SK-N-SH treated with all-trans-retinoic acid at 6 μM for 48 hours (cell line): ENCODE measurements around the gene DRC1.

Experiments
- ATAC-seq: fragments of 200-7000 bp; cut with Tn5 transposase; 3 replicates; pipeline ENCODE4 v1.9.1; 2020; ENCODE audit warnings: mild to moderate bottlenecking, moderate library complexity
- BACH2 ChIP-seq: fragments of 250-450 bp; sonication (Bioruptor Pico); IDR thresholded peaks from 2 replicates; pipeline ENCODE4 v1.9.0; 2021; ENCODE audit warnings: mild to moderate bottlenecking, borderline replicate concordance
- CSDC2 ChIP-seq: fragments of 250-450 bp; sonication (Bioruptor Pico); IDR thresholded peaks from 2 replicates; pipeline ENCODE4 v1.5.0; 2020; ENCODE audit warnings: mild to moderate bottlenecking, moderate library complexity
- ESRRG ChIP-seq: fragments of 250-450 bp; sonication (Bioruptor Pico); IDR thresholded peaks from 2 replicates; pipeline ENCODE4 v1.6.1; 2021; ENCODE audit warnings: mild to moderate bottlenecking
- GLIS3 ChIP-seq: fragments of 250-450 bp; sonication (Bioruptor Pico); IDR thresholded peaks from 2 replicates; pipeline ENCODE4 v1.5.0; 2020; ENCODE audit warnings: mild to moderate bottlenecking, moderate library complexity
- OSR1 ChIP-seq: fragments of 250-450 bp; sonication (Bioruptor Pico); IDR thresholded peaks from 2 replicates; pipeline ENCODE4 v1.8.0; 2022; ENCODE audit warnings: moderate library complexity, mild to moderate bottlenecking, inconsistent platforms
- PPARA ChIP-seq: fragments of 250-450 bp; sonication (Bioruptor Pico); IDR thresholded peaks from 2 replicates; pipeline ENCODE4 v1.5.0; 2020; ENCODE audit warnings: mild to moderate bottlenecking, borderline replicate concordance
- RARB ChIP-seq: fragments of 250-450 bp; sonication (Bioruptor Pico); IDR thresholded peaks from 2 replicates; pipeline ENCODE4 v1.8.0; 2021; ENCODE audit warnings: mild to moderate bottlenecking, moderate library complexity
- SNAI2 ChIP-seq: fragments of 250-450 bp; sonication (Bioruptor Pico); IDR thresholded peaks from 2 replicates; pipeline ENCODE4 v1.5.0; 2020; ENCODE audit warnings: mild to moderate bottlenecking, moderate library complexity
- TOX ChIP-seq: fragments of 250-450 bp; sonication (Bioruptor Pico); IDR thresholded peaks from 2 replicates; pipeline ENCODE4 v1.8.0; 2021; ENCODE audit warnings: mild to moderate bottlenecking, moderate library complexity, borderline replicate concordance
- ZC3H10 ChIP-seq: fragments of 250-450 bp; sonication (Bioruptor Pico); IDR thresholded peaks from 2 replicates; pipeline ENCODE4 v1.5.1; 2021; ENCODE audit warnings: mild to moderate bottlenecking, moderate library complexity
- ZFP3 ChIP-seq: fragments of 250-450 bp; sonication (Bioruptor Pico); IDR thresholded peaks from 2 replicates; pipeline ENCODE4 v1.5.0; 2020; ENCODE audit warnings: mild to moderate bottlenecking, moderate library complexity
- ZFP30 ChIP-seq: fragments of 450-650 bp; formaldehyde crosslinking; IDR thresholded peaks from 2 replicates; pipeline ENCODE4 v1.5.0; 2022; ENCODE audit warnings: mild to moderate bottlenecking, moderate library complexity
- ZNF565 ChIP-seq: fragments of 450-650 bp; formaldehyde crosslinking; conservative IDR thresholded peaks from 2 replicates; pipeline ENCODE4 v1.5.0; 2020; ENCODE audit warnings: low read depth, mild to moderate bottlenecking, moderate library complexity
- ZNF70 ChIP-seq: fragments of 450-650 bp; formaldehyde crosslinking; IDR thresholded peaks from 2 replicates; pipeline ENCODE4 v1.5.0; 2020; ENCODE audit warnings: mild to moderate bottlenecking, moderate library complexity
- ZNF8 ChIP-seq: fragments of 450-650 bp; formaldehyde crosslinking; IDR thresholded peaks from 2 replicates; pipeline ENCODE4 v1.5.0; 2020; ENCODE audit warnings: mild to moderate bottlenecking, moderate library complexity
- TF ChIP-seq, protein P1 (sequence below): fragments of 250-450 bp; sonication (Bioruptor Pico); IDR thresholded peaks from 2 replicates; pipeline ENCODE4 v1.8.0; 2020; ENCODE audit warnings: mild to moderate bottlenecking, moderate library complexity, borderline replicate concordance
- TF ChIP-seq, protein P2 (sequence below): fragments of 250-450 bp; sonication (Bioruptor Pico); IDR thresholded peaks from 2 replicates; pipeline ENCODE4 v1.5.1; 2021; ENCODE audit warnings: mild to moderate bottlenecking, moderate library complexity
- TF ChIP-seq, protein P3 (sequence below): fragments of 250-450 bp; sonication (Bioruptor Pico); IDR thresholded peaks from 2 replicates; pipeline ENCODE4 v1.5.0; 2020; ENCODE audit warnings: mild to moderate bottlenecking, moderate library complexity
- TF ChIP-seq, protein P4 (sequence below): fragments of 250-450 bp; sonication (Bioruptor Pico); IDR thresholded peaks from 2 replicates; pipeline ENCODE4 v1.8.0; 2021; ENCODE audit warnings: low read depth, mild to moderate bottlenecking, moderate library complexity, borderline replicate concordance

Gene DRC1

DNA sequence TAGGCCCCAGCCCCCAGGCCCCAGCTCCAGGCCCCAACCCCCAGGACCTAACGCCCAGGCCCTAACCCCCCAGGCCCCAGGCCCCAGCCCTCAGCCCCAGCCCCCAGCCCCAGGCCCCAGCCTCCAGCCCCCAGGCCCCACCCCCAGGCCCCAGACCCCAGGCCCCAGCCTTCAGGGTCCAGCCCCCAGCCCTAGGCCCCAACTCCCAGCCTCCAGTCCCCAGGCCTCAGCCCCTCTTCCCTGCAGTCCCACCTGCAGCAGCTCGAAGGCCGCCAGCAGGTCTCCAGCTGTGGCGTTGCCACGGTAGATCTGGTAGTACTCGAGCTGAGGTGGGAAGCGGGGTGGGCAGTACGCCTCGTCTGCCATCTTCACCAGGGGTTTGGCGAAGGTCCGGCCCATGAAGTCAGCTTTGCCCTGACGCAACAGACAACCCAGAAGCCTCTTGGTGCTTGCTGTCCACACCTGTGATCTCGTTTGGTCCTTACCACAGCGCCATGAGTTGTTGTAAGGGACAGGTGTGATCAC lies 72.6 kb downstream of the DRC1 start (continued):
- TF ChIP-seq, protein P1, sequence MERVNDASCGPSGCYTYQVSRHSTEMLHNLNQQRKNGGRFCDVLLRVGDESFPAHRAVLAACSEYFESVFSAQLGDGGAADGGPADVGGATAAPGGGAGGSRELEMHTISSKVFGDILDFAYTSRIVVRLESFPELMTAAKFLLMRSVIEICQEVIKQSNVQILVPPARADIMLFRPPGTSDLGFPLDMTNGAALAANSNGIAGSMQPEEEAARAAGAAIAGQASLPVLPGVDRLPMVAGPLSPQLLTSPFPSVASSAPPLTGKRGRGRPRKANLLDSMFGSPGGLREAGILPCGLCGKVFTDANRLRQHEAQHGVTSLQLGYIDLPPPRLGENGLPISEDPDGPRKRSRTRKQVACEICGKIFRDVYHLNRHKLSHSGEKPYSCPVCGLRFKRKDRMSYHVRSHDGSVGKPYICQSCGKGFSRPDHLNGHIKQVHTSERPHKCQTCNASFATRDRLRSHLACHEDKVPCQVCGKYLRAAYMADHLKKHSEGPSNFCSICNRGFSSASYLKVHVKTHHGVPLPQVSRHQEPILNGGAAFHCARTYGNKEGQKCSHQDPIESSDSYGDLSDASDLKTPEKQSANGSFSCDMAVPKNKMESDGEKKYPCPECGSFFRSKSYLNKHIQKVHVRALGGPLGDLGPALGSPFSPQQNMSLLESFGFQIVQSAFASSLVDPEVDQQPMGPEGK (CRISPR knock-in tag), result no peak
- TF ChIP-seq, protein P2, sequence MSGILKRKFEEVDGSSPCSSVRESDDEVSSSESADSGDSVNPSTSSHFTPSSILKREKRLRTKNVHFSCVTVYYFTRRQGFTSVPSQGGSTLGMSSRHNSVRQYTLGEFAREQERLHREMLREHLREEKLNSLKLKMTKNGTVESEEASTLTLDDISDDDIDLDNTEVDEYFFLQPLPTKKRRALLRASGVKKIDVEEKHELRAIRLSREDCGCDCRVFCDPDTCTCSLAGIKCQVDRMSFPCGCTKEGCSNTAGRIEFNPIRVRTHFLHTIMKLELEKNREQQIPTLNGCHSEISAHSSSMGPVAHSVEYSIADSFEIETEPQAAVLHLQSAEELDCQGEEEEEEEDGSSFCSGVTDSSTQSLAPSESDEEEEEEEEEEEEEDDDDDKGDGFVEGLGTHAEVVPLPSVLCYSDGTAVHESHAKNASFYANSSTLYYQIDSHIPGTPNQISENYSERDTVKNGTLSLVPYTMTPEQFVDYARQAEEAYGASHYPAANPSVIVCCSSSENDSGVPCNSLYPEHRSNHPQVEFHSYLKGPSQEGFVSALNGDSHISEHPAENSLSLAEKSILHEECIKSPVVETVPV (CRISPR knock-in tag), result no peak
- TF ChIP-seq RARB (CRISPR knock-in tag) (no peak), PPARA (no peak), OSR1 (CRISPR knock-in tag) (no peak), ZFP30 (CRISPR knock-in tag) (no peak)
- TF ChIP-seq, all 23 proteins: peak for 0

DNA sequence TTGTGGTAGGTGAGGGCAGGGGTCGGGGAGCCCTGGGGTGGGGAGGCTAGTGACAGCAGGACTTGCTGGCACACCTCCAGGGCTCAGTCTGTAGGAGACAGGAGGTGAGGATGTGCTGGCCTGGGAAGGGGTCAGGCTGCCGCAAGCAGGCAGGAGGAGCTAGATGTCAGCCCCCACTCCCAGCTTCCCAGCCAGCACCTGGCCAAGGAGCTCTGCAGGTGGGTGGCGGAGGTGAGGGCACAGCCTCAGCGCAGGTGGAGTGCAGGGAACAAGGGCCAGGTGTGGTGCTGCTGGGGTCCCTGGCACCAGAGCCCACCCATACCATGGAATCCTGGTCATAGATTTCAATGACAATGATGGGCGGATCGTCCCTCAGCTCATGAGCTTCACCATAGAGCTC lies 73.3 kb downstream of the DRC1 start:
- no peak for ATAC-seq
- TF ChIP-seq PPARA (no peak), ZNF8 (CRISPR knock-in tag) (no peak), SNAI2 (CRISPR knock-in tag) (no peak), BACH2 (no peak), ZC3H10 (no peak), ZNF70 (CRISPR knock-in tag) (no peak), ZFP3 (no peak), CSDC2 (CRISPR knock-in tag) (no peak), ZNF565 (CRISPR knock-in tag) (no peak), ESRRG (CRISPR knock-in tag) (no peak), GLIS3 (no peak), TOX (CRISPR knock-in tag) (no peak)
- TF ChIP-seq, protein P2 (CRISPR knock-in tag), result no peak
- TF ChIP-seq, protein P1 (CRISPR knock-in tag), result no peak
- TF ChIP-seq, protein P3, sequence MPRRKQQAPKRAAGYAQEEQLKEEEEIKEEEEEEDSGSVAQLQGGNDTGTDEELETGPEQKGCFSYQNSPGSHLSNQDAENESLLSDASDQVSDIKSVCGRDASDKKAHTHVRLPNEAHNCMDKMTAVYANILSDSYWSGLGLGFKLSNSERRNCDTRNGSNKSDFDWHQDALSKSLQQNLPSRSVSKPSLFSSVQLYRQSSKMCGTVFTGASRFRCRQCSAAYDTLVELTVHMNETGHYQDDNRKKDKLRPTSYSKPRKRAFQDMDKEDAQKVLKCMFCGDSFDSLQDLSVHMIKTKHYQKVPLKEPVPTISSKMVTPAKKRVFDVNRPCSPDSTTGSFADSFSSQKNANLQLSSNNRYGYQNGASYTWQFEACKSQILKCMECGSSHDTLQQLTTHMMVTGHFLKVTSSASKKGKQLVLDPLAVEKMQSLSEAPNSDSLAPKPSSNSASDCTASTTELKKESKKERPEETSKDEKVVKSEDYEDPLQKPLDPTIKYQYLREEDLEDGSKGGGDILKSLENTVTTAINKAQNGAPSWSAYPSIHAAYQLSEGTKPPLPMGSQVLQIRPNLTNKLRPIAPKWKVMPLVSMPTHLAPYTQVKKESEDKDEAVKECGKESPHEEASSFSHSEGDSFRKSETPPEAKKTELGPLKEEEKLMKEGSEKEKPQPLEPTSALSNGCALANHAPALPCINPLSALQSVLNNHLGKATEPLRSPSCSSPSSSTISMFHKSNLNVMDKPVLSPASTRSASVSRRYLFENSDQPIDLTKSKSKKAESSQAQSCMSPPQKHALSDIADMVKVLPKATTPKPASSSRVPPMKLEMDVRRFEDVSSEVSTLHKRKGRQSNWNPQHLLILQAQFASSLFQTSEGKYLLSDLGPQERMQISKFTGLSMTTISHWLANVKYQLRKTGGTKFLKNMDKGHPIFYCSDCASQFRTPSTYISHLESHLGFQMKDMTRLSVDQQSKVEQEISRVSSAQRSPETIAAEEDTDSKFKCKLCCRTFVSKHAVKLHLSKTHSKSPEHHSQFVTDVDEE (CRISPR knock-in tag), result no peak
- TF ChIP-seq, protein P4, sequence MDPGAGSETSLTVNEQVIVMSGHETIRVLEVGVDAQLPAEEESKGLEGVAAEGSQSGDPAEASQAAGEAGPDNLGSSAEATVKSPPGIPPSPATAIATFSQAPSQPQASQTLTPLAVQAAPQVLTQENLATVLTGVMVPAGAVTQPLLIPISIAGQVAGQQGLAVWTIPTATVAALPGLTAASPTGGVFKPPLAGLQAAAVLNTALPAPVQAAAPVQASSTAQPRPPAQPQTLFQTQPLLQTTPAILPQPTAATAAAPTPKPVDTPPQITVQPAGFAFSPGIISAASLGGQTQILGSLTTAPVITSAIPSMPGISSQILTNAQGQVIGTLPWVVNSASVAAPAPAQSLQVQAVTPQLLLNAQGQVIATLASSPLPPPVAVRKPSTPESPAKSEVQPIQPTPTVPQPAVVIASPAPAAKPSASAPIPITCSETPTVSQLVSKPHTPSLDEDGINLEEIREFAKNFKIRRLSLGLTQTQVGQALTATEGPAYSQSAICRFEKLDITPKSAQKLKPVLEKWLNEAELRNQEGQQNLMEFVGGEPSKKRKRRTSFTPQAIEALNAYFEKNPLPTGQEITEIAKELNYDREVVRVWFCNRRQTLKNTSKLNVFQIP (CRISPR knock-in tag), result no peak
